Mucosa of gallbladder (tissue), 1 donor: ENCODE data around the gene ABAT. TPM values are rescaled to one million over a fixed set of nuclear protein-coding genes. Genes with fewer than 3 reads are reported as not detected.

ENCODE experiments used
- DNase-seq: peaks from one replicate; pipeline ENCODE4 v3.0.0-alpha.2; 2020; ENCODE audit warnings: low spot score
- total RNA-seq: library from RNA; stranded (reverse); gene quantifications from one replicate; pipeline ENCODE4 v1.2.1, GENCODE V29; 2021
- donor health status: DM: no; HTN: no; CAD: no.

The ABAT gene
- 26.0 TPM for total RNA-seq

DNA sequence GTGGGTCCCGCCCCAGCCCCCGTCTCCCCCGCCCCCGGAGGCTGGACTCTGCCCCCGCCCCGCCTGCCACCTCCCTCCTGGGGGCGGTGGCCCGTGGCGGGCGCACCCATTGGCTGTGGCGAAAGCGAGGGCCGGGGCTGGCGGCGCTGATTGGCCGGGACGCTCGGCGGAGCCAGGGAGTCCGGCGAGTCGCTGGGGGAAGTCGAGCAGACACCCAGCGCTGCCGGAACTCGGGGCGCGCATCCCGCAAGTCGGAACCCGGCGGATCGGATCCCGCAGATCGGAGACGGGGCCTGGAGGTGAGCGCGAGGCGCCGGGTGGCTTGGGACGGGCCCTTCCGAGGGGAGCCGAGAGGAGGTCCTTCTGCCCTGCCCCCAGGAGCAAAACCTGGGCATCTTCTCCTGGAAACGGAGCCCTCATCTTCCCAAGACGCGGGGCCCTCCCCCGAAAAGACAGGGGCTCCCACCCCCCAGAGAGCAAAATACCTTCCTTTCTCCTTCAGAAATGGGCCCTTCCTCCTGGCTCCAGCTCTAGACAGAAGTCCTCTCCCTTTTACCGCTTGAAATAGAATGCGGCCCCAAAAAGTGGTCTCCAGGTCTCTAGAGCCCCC is at the start of gene ABAT:
Gene ABAT (plus strand): TSS at position 205 of the 610 bp plus-strand sequence. CDS start 61,123 bp downstream, outside the sequence.
- peak; percentile 93 for DNase-seq

DNA sequence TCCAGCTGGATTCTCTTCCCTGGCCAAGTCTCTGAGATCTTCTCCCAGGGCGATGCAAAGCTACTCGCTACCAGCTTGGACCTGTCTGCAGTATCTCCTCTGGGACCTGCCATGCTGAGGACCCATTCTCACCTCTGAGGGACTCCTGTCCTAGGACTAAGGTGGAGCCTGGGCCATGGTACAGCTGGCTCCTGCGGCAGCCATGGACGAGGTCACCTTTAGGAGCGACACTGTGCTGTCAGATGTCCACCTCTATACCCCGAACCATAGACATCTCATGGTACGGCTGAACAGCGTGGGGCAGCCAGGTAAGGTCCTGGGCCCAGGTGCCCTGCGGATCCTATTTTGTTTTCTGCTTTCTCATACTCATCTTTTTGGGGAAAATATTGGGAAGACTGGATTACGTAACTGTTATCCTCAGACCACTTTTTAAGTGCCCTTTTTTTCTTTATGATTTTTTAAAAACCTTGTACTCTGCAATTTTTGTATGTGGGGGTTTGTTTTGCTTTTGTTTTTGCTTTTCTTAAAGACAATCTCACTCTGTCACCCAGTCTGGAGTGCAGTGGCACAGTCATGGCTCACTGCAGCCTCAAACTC is 48.8 kb upstream of the ABAT start:
- DNase-seq, result no peak

DNA sequence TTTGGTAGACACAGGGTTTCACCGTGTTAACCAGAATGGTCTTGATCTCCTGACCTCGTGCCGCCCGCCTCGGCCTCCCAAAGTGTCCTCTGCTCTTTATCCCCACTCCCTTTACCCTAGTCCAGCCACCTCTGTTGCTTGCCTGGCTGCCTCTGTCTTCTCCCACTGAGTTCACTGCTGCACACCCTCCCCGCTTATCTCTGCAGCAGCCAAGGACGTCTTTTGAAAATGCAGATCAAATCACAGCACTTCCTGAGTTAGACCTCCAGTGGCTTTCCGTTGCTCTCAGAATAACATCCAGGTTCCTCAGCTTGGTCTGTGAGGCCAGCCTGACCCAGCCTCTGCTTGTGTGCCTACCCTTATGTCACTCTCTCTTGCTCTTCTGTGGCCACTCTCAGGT is 47.5 kb upstream of the ABAT start:
- no peak for DNase-seq

- DNase-seq, result no peak
These were observed 47.0 kb upstream of the ABAT start for GRCh38 chr16:8627456-8627855.

DNA sequence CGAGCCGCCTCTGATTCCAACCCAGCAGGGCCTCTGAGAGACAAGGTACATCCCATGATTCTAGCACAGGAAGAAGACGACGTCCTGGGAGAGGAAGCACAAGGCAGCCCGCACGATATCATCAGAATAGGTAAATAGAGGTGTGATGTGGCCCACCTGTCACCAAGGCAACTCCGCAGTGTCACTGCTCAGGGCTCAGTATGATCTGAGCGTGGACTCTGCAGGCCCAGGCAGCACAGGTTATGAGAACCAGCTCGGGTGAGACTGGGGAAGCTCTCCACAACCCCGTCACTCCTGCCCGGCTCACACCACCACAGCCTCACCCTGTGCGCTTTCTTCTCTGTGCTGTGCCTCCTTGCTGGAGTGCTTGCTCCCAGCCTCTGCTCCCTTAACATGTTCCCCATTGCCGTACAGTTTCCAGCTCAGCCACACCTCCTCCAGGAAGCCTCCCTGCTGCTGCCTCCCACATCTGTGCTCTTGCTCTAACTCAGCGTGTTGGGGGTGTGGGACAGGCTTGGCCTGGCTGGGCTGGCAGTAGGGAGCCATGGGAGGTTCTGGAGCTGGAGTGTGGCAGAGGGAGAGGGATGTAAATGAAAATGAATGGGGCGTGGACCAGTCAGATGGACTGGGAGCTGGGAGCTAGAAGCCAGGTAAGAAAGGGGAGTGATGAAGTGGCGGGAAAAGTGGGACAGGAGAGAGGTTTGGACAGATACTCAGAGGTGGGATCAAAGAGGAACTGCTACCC is 45.3 kb upstream of the ABAT start:
- no peak for DNase-seq

DNA sequence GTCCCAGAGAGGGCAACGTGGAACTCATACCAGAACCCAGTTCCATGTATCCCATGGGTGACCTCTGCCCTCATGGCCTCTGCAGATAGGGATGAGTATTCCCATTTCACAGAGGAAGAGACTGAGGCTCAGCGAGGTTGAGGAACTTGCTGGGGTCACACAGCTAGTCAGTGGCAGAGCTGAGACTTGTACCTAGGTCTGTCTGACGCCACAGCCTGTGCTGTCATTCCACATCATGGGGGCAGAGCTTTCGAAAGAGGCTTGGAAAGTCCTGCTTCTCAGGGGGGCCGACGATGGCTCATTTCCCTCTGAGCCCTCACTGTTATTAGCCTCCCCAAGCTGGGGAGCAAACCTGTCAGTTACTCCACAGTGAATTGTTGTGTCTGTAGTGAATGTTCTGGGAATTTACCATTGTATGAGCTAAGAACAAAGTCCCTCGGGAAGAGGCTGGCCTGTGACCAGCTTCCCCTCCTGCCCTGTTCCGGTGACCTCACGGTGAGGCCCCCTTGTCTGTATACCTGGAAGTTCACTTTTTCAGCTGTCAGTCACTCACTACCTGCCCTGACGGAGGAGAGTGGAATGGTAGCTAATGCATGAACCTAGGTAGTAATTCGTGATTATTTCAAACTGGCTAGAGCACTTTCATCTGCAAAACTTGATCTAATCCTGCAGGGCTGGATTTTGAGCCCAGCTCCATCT is 44.0 kb upstream of the ABAT start:
- DNase-seq, result no peak

- DNase-seq, result no peak
These were observed 43.0 kb upstream of the ABAT start for GRCh38 chr16:8631373-8631772.

- no peak for DNase-seq
These were observed 42.5 kb upstream of the ABAT start for GRCh38 chr16:8631818-8632465.

GRCh38 chr16:8632675-8633182 is 41.7 kb upstream of the ABAT start:
- peak; percentile 23 for DNase-seq

DNA sequence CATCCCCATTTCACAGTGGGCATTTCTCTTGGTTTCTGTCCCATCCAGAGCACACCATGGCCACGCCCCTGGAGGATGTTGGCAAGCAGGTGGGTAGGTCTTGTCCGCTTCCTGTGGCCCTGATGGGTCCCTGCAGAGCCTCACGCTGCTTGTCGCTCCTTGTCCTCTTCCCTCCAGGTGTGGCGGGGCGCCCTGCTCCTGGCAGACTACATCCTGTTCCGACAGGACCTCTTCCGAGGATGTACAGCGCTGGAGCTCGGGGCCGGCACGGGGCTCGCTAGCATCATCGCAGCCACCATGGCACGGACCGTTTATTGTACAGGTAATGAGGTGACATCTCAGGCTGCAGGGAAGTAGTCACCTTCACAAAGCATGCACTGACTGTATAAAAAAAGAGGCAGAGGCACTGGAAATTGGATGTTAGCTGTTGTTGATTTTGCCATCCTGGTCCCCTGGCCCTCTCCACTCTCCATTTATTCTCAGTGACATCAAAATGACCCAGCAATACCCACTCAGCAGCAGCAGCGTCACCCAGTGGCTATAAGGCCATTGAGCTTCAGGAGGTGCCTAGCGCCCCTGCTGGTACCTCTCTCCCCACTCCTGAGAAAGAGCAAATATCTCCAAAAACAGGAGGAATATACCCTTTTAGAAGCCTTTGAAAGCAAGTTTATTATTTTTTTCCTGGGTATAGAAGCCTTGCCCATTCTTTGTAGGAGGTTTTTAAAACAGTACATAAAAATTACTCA is 39.3 kb upstream of the ABAT start:
- DNase-seq, result no peak

- DNase-seq, result no peak
These were observed 34.7 kb upstream of the ABAT start for GRCh38 chr16:8639694-8640093.

DNA sequence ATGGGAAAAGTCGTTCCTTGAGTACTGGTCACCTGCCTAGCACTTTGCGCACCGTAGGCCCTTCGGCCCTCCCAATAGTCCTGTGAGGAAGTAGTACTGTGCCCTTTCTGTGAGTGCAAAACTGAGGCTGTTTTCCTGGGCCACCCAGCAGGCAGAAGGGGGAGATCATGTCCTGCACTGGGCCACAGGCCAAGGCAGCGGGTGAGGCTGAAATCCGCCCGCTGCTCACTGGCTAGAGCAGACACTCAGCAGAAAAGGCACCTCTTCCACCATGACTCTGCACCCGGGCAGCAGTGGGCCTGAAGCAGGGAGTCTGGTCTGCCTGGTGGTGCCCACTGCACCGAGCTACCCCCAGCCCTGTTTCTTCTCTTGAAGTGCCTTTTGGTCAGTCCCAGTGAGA is 32.7 kb upstream of the ABAT start:
- DNase-seq, result no peak

- no peak for DNase-seq
These were observed 32.3 kb upstream of the ABAT start for GRCh38 chr16:8642146-8642545.

DNA sequence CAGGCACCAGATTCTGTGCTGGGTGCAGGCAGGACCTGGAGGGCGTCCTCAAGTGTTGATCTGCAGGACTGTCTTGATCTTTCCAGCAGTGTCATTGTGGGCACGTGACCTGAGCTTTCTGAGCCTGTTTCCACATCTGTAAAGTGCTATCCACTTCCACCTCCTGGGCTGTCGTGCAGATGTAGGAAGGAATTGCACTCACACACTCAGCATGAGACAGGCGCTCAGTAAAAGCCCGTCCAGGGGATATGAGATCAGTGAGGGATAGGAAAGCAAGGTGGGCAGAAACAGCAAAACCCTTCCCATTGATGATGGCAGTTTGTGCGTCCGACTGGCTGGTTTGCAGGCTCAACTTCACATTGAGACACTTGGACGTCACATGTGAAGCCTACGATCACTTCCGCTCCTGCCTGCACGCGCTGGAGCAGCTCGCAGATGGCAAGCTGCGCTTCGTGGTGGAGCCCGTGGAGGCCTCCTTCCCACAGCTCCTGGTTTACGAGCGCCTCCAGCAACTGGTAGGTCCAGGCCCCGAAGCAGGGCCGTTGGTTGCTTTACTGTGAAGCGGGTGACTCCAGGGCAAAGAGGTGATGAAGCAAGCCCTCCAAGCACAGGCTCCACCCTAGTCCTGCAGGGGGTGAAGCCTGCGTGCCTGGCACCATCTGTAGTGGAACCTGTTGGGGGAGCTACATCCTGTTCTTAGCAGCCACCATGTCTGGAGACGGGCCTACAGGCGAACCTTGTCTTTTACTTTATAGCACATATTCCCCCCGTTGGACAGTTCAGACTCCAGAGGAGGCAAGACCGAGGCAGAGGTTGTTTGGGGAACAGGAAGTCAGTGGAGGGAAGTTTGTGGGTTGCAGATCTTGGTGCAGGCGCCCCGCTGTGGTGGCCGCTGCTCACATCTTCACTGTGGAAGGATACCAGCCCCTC is 29.9 kb upstream of the ABAT start:
- no peak for DNase-seq

GRCh38 chr16:8645141-8645521 is 29.3 kb upstream of the ABAT start:
- no peak for DNase-seq

- DNase-seq, result no peak
These were observed 28.6 kb upstream of the ABAT start for GRCh38 chr16:8645831-8646230.

DNA sequence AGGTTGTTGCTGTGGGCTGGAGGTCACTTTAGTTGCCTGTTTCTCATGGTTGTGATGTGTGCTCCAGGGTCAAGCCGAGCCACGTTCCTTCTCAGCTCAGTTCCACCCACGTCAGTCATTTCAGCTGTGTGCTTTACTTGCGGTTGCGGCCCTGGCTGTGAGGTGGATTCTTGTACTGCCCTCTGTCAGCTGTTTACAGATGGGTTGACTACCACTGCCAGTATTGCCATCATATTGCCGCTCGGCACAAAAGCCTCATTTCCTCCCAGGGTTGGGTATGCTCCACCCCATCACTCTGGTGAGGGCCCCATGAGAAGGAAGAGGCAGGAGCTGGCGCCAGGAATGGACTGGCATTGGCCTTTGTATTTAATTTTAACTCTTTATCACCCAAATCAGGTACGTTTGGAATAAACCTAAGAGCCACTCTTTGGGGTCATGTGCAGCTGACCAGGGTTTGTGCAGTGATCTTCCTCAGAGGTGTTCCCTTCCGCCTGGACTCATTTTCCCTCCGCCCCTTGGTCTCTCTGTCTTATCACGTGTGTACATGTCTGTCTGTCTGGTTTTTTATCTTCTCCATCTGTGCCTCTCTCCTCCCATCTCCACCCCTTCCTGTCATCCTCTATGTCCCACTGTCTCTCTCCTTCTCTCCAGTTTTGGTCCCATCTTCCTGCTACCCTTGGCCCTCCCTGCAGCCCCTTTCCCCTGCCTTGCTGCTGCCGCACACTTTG is 27.9 kb upstream of the ABAT start:
- DNase-seq, result no peak

DNA sequence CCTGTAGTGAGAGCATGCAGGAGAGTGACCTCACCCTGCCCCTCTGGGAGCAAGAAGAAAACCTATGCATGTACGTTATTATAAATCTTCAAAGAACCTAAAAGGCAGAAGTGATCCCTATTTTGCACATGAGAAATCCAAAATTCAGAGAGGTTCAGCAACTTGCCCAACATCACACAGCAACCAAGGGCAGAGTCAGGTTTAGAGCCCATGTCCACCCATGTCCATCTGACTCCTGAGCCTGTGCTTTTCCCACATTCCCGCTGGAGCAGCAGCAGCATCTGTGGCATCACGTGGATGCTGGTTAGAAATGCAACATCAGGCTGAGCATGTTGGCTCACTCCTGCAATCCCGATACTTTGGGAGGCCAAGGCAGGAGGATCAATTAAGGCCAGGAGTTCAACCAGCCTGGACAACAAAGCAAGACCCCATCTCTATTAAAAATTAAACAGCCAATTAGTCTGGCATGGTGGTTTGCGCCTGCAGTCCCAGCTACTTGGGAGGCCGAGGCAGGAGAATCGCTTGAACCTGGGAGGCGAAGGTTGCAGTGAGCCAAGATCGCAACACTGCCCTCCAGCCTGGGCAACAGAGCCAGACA is 26.6 kb upstream of the ABAT start:
- DNase-seq, result no peak

DNA sequence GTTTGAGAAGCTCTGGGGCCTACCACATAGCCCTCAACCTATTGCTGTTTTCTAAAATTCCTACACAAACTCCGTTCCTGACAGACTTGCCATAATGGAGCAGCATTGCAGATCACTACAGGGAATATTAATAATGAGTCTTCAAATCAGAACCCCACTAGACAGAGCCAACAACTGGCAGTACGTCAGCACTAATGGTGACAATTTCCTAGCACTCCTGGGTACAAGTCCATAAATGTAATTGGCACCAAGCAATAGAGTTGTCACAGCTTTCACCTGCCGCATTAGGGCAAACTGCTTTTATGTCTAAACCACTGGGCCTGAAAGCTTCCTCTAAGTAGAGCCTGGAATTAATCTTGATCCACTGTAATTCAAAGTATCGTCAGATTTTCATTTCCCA is 25.5 kb upstream of the ABAT start:
- no peak for DNase-seq
